A549 (cell line): ENCODE measurements around the gene PITPNB.

ENCODE experiments used
- CTCF ChIP-seq: fragments of >200 bp; sonication (Bioruptor Twin); formaldehyde crosslinking; IDR thresholded peaks from 3 replicates; pipeline ENCODE4 v1.5.1; 2016
- RAD21 ChIP-seq, 2 experiments: fragments of >200 bp in 1 of 2; sonication (Bioruptor Twin) in 1 of 2; formaldehyde crosslinking in 1 of 2; IDR thresholded peaks in 1 of 2; conservative IDR thresholded peaks in 1 of 2; 2 replicates in 1 of 2; 3 replicates in 1 of 2; pipeline ENCODE4 v1.6.1; 2012 to 2018; ENCODE audit warnings: inconsistent platforms in 1 of 2
- RNF2 ChIP-seq: fragments of 200-600 bp; sonication (generic); IDR thresholded peaks from 2 replicates; pipeline ENCODE4 v1.6.1; 2016; ENCODE audit warnings: low read depth, mild to moderate bottlenecking, antibody characterized with exemption, moderate library complexity, borderline replicate concordance

- TF ChIP-seq RNF2 = no peak
- TF ChIP-seq CTCF = no peak
- TF ChIP-seq RAD21 (conservative IDR thresholded peaks at IDR 0.05 in 1 of 2, IDR thresholded peaks at IDR 0.05 in 1 of 2) = no peak
Observed at GRCh38 chr22:27911330-27911729, 7.7 kb downstream of the PITPNB start.
